CD4-positive, alpha-beta T cell treated with Interleukin-21 for 1 hour (primary cell): ENCODE measurements around the gene PIK3CG.
"Not testable (repeated sequence)": the region's sequence is repeated elsewhere in the genome, so short reads cannot be mapped to it uniquely, and the experiment has no call there.

Experiments used
- DNase-seq: peaks from one replicate; pipeline ENCODE4 v3.0.0-alpha.2; 2020

The PIK3CG gene

DNA sequence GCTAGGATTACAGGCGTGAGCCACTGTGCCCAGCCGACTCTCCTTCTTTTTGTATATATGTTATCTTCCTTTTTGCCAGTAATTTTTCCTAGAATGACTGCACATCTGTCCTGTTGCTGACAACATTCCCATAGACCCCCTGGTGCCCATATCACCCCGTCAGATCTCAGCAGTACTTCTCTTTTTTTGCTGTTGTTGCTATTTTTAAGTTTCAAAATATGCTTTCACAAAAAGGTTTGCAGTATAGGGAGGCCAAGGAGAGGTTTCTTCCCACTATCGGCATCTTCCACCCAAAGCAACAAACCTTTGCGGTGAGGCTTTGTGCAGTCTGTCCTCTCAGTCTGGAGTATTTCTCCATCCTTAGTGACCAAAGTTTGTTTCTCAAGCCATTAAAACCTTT lies 23.1 kb downstream of the PIK3CG start:
- DNase-seq = no peak

DNA sequence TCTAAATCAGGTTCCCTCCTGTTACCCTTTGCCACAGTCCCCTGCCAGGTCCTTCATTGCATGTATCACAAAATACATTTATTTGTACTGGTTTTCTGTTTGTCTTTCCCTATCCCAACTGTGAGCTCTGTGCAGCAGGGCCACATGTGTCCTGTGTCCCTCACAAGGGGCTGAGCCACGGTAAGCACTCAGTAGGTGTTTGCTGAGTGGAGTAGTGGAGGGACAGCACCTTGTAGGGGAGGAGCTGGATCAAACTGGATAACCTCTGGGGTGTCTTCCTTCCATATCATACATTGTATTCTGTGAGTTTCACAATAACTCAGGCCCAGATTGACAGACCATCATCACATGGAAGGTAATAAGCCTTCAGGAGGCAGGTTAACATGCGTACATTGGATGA lies 25.9 kb downstream of the PIK3CG start:
- DNase-seq = no peak

DNA sequence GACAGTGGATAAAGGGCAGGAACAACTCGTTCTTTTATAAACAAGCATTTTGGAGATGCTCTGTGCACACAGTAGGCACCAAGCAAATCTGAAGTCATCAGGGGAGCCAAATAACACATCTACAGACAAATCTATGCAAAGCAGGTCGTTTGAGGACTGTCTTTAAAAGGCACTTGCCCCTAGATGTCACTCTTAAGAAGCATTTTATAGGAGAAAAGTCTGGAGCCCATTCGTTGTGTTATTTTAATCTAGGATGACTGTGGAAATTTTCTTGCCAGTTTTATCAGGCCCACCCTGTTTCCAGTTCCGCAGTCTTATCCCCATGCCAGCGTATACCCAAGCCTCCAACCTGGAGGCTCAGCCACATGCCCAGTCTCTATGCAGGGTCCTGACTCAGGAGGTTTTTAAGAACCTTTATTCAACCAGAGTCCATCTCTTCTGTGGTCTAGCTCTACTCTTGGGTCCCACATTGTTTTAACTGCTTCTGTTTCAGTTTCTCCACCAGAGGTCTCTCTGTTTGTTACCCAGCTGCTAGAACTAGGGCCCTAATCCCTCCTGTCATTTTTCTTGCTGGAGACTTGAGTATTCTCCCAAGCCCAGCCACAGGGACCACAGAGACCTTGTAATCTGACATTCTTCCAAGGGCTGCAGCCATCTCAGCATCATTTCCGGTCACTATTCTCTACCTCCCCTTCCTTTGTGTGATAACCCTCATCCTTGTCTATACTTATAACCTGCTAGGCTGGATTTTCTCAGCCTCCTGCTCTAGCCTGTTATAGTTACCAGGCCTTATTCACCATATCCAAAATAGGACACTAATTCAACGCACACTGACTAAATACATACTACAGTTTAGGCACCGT lies 26.7 kb downstream of the PIK3CG start:
- no peak for DNase-seq

DNA sequence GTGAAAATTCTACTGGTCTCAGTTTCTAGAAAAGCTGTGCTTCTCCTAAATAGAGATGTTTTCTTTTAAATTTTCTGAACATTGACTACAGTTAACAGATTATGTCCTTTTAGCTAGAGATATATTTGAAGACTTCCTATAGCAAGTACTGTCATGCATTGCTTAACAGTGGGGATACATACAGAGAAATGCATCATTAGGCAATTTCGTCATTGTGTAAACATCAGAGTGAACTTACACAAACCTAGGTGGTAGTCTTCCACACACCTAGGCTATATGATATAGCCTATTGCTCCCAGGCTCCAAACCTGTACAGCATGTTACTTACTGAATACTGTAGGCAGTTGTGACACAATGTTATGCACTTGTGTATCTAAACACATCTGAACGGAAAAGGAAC lies 28.5 kb downstream of the PIK3CG start:
- no peak for DNase-seq

DNA sequence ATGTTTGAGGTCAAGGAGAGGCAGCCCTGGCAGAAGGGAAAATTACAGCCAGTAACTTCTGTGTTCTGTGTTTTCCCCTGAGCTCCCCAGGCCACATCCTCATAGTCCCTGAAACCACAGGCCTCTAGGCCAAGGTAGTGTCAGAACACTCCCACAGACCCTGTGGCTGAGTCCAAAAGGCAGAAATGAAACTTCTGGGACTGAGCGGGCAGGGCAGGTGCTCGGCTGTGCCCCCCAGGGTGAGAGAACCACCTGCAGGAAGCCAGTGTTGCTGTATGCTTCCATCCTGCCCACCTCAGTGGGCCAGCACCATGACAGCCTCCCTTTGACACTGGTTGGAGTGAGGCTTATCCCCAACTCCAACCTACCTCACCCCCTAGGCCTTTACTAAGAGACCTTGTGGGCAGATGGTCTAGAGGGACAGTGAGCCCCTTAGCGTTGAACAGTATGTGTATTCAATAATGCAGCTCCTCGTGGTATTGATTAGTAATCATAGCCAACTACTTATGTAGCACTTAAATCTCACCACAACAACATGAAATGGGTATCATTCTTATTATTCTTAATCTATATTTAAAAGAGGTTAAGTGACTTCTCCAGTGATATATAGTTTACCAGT lies 30.3 kb downstream of the PIK3CG start:
- no peak for DNase-seq

DNA sequence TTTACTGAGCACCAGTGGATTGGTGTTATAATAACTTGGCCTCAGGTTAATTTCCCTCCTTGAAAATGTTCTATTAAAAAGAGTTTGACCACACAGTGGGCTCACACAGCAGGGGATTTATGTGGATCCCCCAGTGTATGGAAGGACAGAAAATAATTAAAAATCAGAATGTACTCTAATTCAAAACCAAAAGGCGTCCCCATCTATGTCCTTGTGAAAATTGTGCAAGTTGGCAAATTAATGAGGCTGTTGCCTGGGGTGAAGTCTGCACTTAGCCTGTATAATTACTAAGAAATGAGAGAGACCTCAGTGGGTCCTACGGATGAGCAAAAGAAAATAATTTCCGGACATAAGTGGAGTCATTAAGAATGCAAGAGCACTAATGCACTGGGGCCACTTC lies 31.1 kb downstream of the PIK3CG start:
- DNase-seq = no peak

DNA sequence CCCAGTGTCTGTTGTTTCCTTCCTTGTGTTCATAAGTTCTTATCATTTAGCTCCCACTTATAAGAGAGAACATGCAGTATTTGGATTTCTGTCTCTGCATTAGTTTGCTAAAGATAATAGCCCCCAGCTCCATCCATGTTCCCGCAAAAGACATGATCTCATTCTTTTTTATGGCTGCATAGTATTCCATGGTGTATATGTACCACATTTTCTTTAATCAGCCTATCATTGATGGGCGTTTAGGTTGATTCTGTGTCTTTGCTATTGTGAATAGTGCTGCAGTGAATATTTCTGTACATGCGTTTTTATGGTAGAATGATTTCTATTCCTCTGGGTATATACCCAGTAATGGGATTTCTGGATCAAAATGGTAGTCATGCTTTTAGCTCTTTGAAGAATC lies 32.5 kb downstream of the PIK3CG start:
- not testable (repeated sequence) for DNase-seq

DNA sequence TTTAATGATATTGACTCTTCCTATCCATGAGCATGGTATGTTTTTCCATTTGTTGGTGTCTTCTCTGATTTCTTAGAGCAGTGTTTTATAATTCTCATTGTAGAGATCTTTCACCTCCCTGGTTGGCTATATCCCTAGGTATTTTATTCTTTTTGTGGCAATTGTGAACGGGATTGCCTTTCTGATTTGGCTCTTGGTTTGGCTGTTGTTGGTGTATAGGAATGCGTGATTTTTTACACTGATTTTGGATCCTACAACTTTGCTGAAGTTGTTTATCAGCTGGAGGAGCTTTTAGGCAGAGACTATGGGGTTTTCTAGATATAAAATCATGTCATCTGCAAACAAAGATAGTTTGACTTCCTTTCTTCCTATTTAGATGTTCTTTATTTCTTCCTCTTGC lies 33.9 kb downstream of the PIK3CG start:
- DNase-seq = not testable (repeated sequence)

DNA sequence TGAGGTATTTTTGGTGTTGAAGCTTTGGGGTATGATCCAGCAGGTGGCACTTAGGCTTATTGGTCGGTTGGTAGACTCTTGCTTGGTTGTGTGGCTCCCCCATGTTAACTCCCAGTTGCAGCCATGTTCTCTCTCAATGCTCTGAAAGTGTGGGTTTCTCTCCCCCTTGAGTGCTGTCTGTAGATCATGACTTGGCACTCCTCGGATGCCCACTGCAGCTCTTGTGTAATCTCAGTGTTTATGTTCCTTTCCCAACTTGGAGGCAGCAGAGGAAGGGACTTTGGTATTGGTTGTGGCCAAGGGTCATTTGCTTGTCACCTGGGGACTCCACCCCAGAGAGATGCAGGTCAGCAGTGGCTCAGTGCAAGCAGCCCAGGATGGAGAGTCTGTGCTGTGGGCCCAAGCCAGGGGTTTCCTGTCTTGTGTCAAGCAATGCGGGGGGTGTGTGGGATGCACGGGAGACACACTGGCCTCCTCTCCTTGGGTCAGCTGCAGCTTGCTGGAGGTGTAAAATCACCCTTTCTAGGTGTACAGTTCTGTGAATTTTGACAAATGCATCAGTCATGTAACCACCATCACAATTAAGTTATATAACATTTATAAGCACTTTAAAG lies 36.9 kb downstream of the PIK3CG start:
- no peak for DNase-seq

DNA sequence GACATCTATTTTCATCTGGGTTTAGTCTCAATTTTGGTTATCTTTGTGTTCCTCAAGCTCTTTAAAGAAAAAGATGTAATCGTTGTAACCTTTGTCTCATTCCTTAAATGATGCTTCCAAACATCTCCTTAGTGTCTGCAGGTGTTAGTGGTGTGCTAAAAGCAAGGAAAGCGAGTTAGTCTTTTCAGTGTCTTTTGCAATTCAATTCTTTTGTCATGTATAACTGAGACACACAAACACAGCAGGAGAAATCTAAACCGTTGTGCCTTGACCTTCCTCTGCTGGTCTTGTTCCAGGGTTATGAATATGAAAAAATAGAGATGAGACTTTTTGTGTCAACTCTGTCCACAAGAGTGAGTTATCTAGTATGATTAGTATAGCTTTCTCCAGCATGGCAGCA lies 40.7 kb downstream of the PIK3CG start:
- no peak for DNase-seq

DNA sequence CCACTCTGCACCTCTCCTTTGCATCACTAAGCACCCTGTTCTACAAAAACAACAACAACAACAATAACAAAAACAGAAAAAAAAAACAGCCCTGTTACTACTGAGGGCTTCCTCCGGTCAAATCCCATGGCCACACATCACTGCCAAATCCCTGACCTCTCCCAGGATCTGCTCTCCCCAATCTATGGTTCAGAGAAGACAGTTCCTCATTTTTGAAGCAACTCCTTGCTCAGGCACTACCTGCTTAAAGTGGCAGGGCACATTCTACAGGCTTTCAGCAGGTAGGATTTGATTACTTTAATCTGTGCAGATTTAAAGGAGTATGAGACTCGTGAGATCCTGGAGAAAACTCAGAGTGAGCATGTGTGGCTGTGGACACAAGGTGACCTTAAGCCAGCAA lies 46.9 kb downstream of the PIK3CG start:
- no peak for DNase-seq

DNA sequence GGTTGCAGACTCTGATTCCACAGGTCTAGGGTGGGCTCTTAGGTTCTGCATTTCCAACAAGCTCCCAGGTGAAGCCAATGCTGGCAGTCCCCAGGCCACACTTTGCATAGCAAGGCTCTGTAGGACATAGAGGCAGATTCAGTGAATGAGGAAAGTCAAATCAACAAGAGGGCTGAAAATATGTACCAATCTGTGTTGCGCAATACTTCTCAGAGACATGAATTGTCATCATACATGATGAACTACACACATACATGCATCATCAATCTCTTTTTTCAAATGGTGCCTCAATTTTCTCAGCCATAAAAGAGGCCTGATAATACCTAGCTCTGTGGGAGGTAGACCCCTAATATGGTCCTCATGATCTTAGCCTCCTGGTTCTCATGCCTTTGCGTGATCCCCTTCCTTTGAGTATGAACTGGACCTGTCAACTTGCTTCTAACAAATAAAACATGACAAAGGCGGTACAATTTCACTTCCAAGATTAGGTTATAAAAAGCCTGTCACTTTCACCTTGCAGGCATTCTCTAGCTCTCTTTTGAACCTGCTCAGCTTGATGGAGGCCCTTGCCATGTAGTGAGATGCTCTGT lies 49.0 kb downstream of the PIK3CG start:
- no peak for DNase-seq

DNA sequence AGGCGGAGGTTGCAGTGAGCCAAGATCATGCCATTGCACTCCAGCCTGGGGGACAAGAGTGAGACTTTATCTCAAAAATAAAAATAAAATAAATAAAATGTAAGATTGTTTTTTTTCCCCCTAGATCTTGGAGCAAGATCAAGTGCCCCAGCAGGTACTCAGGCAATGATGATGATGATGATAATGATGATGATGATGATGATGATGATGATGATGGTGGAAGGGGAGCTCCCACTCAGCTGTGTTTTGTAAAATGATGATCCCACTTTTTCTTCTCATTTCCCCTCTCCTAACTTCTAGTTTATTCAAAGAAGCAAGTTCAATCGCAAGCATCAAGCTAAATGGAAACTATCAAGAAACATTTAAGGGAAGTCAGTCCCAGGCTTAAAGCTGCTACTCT lies 50.3 kb downstream of the PIK3CG start:
- DNase-seq = no peak

DNA sequence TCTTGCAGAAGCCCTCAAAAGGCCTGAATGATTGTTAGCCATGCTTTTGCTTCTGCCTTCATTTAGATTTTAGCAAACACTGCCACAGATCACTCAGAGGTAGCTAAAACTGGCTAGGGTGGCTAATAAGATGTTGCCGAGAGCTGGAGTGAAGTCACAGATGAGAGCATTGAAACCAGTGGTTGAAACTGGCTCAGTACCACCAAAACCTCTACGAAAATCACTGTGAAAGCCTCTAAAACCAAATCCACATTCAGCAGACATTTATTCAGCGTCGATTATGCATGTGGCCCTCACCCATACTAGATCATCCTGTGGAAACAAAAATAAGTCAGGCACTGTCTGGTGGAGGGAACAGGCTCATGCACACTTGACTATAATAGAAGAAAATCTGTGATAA lies 50.8 kb downstream of the PIK3CG start:
- no peak for DNase-seq

DNA sequence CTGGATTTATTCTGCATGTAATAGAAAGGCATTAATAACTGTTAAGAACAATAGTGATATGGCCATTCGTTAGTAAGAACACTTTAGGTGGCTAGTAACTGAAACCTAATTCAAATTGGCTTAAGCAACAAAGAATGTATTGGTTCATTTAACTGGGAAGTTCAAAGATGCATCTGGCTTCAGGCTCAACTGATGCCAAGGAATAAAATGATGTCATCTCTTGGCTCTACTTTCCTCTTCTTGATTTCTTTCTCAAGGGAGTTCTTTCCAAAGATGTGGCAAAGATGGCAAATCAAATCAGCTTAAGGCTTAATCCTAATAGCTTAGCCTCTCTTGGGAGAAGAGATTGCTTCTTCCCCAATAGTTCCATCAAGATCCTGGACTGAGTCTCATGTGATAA lies 51.6 kb downstream of the PIK3CG start:
- DNase-seq = no peak

DNA sequence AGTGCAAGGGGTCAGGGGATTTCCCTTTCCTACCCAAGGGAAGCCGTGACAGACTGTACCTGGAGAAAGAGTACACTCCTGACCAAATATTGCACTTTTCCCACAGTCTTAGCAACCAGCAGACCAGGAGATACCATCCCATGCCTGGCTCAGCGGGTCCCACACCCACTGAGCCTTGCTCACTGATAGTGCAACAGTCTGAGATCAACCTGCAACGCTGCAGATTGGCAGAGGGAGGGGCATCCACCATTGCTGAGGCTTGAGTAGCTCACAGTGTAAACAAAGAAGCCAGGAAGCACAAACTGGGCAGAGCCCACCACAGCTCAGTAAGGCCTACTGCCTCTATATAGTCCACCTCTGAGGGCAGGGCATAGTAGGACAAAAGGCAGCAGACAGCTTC lies 53.9 kb downstream of the PIK3CG start:
- DNase-seq = no peak

DNA sequence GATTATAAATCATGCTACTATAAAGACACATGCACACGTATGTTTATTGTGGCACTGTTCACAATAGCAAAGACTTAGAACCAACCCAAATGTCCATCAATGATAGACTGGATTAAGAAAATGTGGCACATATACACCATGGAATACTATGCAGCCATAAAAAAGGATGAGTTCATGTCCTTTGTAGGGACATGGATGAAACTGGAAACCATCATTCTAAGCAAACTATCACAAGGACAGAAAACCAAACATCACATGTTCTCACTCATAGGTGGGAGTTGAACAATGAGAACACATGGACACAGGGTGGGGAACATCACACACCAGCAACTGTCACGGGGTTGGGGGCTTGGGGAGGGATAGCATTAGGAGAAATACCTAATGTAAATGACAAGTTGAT lies 59.4 kb downstream of the PIK3CG start:
- DNase-seq = not testable (repeated sequence)

DNA sequence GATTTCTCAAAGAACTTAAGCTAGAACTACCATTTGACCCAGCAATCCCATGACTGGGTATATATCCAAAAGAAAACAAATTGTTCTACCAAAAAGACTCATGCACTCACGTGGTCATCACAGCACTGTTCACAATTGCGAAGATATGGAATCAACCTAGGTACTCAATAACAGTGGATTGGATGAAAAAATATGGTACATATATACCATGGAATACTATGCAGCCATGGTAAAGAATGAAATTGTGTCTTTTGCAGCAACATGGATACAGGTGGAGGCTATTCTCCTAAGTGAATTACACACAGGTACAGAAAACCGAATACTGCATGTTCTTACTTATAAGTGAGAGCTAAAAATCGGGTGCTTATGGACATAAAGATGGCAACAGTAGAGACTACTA lies 61.8 kb downstream of the PIK3CG start:
- no peak for DNase-seq

DNA sequence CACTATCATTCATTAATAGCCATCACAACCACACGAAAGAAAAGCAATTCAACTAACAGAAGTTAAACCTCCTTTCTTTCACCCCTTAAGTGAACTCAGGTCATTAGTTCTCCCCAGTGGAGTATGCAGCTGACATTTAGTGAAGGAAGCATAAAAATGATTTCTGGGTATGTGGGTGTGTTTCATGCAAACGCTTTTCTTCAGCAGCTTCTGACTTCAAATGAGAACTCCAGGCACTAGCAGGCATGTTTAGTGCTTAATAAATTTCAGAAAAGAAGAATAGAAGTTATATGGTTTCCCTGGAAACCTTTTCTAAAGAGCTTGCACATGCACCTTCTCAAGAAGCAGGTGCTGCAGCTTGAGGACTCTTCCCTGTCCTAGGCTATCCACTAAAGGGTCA lies 62.5 kb downstream of the PIK3CG start:
- DNase-seq = no peak

DNA sequence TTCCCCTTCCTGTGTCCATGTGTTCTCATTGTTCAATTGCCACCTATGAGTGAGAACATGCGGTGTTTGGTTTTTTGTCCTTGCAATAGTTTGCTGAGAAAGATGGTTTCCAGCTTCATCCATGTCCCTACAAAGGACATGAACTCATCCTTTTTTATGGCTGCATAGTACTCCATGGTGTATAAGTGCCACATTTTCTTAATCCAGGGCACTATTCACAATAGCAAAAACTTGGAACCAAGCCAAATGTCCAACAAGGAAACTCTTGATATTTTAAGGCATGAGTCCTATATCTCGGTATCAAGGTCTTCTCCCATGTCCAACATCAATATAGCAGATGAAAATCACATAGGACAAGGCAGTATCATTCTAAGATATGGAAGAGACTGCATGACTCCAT lies 64.5 kb downstream of the PIK3CG start:
- not testable (repeated sequence) for DNase-seq

DNA sequence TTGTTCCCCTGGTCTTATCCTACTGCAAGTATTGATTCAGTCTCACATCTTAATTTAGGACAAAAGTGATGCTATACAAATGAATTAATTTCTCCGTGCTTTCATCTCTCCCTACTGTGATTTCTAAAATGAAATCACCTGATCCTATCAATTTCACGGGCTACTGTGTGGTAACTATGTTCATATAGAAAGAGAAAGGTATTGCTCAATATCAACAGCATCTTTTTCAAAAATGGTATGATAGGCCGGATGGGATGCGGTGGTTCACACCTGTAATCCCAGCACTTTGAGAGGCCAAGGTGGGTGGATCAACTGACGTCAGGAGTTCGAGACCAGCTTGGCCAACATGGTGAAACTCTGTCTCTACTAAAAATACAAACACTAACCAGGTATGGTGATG lies 71.2 kb downstream of the PIK3CG start:
- DNase-seq = no peak

DNA sequence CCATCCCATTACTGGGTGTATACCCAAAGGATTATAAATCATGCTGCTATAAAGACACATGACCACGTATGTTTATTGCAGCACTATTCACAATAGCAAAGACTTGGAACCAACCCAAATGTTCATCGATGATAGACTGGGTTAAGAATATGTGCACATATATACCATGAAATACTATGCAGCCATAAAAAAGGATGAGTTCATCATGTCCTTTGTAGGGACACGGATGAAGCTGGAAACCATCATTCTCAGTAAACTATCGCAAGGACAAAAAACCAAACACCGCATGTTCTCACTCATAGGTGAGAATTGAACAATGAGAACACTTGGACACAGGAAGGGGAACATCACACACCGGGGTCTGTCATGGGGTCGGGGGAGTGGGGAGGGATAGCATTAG lies 73.0 kb downstream of the PIK3CG start:
- not testable (repeated sequence) for DNase-seq

DNA sequence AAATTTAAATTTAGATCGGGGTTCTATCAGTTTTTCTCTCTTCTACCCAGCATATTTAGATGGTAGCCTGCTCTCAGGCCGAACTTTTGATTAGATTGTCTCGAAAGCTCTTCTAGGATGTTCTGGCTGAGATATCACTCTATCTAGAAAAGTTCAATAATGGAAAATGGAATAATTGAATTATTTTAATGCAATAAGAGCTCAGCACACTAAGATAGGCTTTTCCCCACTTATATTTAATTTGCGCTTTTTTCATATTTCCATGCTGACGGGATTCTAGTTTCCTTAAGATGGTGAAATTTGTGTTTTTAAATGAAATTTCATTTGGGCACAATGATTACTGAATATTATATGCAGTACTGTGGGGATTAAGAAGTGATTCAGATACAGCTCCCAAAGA lies 73.7 kb downstream of the PIK3CG start:
- DNase-seq = no peak
